Activated CD4-positive, alpha-beta memory T cell treated with anti-CD3 and anti-CD28 coated beads for 36 hours (primary cell): ENCODE data around the gene TANGO2. TPM values are rescaled to one million over a fixed set of nuclear protein-coding genes. Genes with fewer than 3 reads are reported as not detected.

Experiments used
- CTCF ChIA-PET: fragments of 350-600 bp; sonication (Branson Sonifier 250); formaldehyde crosslinking; loops from one replicate; lab custom pipeline; 2021; ENCODE audit warnings: antibody characterized with exemption, inconsistent platforms; lab: Charles Lee
- POLR2A ChIA-PET: fragments of 350-600 bp; sonication (Branson Sonifier 250); formaldehyde crosslinking; loops from one replicate; lab custom pipeline; 2021; ENCODE audit warnings: antibody characterized with exemption; lab: Charles Lee
- DNase-seq: peaks from one replicate; pipeline ENCODE4 v3.0.0-alpha.2; 2020
- H3K27ac Mint-ChIP-seq: one replicate; pipeline ENCODE4 v1.8.0; 2021; ENCODE audit warnings: mixed read lengths
- H3K27me3 Mint-ChIP-seq: one replicate; pipeline ENCODE4 v1.8.0; 2021; ENCODE audit warnings: mixed read lengths
- H3K36me3 Mint-ChIP-seq: one replicate; pipeline ENCODE4 v1.8.0; 2021; ENCODE audit warnings: mixed read lengths
- H3K4me1 Mint-ChIP-seq: one replicate; pipeline ENCODE4 v1.8.0; 2021; ENCODE audit warnings: low read depth, mixed read lengths
- H3K4me3 Mint-ChIP-seq: one replicate; pipeline ENCODE4 v1.8.0; 2021; ENCODE audit warnings: mild to moderate bottlenecking, mixed read lengths
- H3K9me3 Mint-ChIP-seq: one replicate; pipeline ENCODE4 v1.8.0; 2021; ENCODE audit warnings: mixed read lengths
- intact Hi-C: fragments of 100-400 bp; cut with micrococcal nuclease; formaldehyde crosslinking; loops from one replicate; pipeline ENCODE4 v1.15.1; 2023
- total RNA-seq, 2 experiments: library from RNA; stranded (reverse); gene quantifications; one replicate each; pipeline ENCODE4 v1.2.3, GENCODE V29; 2021

TANGO2 gene
- total RNA-seq, 2 experiments from 2014 or later, result 20.7 to 23.6 TPM

DNA sequence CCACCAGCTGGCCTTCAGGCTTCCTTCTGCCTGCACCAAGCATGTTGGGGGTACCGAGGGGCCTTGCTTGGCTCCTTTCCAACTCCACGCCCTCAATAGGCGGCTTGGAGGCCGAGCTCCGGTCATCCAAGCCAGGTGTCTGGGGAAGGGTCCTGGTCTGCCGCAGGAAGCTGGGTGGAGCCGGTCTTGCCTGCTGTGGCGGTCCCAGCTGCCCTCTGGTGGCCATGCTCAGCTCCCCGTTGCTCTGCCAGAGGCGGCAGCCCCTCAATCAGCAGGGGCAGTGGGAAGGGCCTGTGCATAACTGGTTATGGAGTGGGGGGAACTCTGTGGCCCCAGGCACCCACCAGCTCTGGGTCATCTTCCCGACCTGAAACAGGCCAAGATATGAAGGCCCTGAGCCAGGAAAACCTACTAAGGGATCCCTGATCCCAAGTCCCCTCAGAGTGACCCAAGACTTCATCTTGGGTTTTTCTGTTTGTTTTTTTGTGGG lies 7.5 kb upstream of the TANGO2 start:
- peaks cover 2% of the 10 kb centered on the region for H3K27me3 Mint-ChIP-seq
- intact Hi-C loops, result no loop called here
- no peaks in the 10 kb centered on the region for H3K36me3 Mint-ChIP-seq
- POLR2A ChIA-PET, result no interaction called here
- CTCF ChIA-PET, result interaction anchor here (0.6 to 1.6 kb wide), 9 partner anchors 9 to 756 kb away, joined by 3 to 5 read pairs (median 3); no protein-coding TSS in a partner anchor
- no peaks in the 10 kb centered on the region for H3K9me3 Mint-ChIP-seq
- no peak overlapping the region for H3K27ac Mint-ChIP-seq
- no peak overlapping the region for H3K4me3 Mint-ChIP-seq
- peaks cover 7% of the 10 kb centered on the region for H3K4me1 Mint-ChIP-seq
- DNase-seq, result peak; percentile 44

GRCh38 chr22:20014526-20015186 lies 6.3 kb upstream of the TANGO2 start:
- peaks cover 7% of the 10 kb centered on the region for H3K4me1 Mint-ChIP-seq
- H3K27me3 Mint-ChIP-seq, result peaks cover 2% of the 10 kb centered on the region
- CTCF ChIA-PET, result interaction anchor here (1.2 to 2.4 kb wide), 3 partner anchors 44 to 96 kb away, joined by 3 to 15 read pairs (median 3); no protein-coding TSS in a partner anchor
- DNase-seq, result no peak
- POLR2A ChIA-PET, result no interaction called here
- H3K4me3 Mint-ChIP-seq, result no peak overlapping the region
- H3K27ac Mint-ChIP-seq, result no peak overlapping the region
- no peaks in the 10 kb centered on the region for H3K36me3 Mint-ChIP-seq
- no peaks in the 10 kb centered on the region for H3K9me3 Mint-ChIP-seq
- intact Hi-C loops, result no loop called here

DNA sequence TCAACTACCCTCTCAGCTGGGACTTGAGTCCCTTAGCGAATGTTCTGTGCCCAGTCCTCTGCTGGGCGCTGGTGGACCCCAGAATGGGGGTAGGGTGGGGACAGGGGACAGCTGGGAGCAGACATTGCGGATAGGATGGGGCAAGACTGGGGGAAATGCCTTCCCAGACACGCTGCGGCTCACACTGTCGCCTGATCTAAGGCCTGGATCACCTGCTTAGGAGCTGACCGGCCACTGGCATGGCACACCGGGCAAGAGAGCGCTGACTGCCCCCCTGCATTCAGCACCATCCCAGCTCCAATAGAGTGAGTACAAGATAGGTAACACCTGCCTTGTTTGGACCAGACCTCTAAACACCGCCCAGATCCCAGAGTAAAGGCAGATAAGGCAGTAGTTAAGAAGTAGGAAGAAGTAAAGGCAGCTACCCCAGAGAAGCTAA lies 5.7 kb upstream of the TANGO2 start:
- Mint-ChIP-seq H3K4me1 (peaks cover 10% of the 10 kb centered on the region), H3K9me3 (no peaks in the 10 kb centered on the region), H3K27ac (no peak overlapping the region), H3K36me3 (no peaks in the 10 kb centered on the region), H3K27me3 (peaks cover 2% of the 10 kb centered on the region), H3K4me3 (peak overlapping the region; percentile 44)
- CTCF ChIA-PET, result interaction anchor here (1.2 to 2.4 kb wide), 2 partner anchors 45 to 96 kb away, joined by 3 to 15 read pairs; no protein-coding TSS in a partner anchor
- POLR2A ChIA-PET, result no interaction called here
- intact Hi-C loops, result no loop called here
- DNase-seq, result no peak

DNA sequence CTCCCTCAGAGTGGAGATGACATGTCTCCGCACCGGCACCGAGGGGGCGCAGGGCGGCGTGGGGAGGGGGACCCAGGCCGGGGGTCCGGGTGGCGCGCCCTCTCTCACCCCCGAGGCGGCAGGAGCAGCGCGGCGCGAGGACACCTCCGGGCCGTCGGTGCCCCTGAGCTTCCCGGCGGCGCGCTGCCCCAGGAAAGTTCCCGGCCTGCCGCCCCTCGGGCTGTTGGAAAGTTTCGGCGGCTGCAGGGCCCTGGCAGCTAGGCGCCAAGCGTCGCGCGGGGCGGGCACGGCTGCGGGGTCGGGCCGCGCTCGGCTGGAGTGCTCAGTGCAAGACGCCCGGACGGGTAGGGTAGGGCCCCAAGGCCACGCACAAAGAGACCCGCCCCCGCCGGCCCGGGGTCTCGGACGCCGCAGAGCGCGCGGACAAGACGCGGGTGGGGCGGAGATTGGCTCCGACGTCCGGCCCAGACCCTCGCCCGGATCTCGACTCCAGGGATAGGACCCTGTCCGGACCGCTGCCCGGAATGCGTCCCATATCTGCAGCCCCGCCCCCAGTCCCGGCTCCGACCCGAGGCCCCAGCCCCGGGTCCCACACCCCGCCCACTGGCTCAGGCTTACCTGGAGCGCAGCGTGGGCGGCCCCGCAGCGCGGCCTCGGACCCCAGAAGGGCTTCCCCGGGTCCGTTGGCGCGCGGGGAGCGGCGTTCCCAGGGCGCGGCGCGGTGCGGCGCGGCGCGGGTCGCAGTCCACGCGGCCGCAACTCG lies 4.8 kb upstream of the TANGO2 start:
- Mint-ChIP-seq H3K9me3 (no peaks in the 10 kb centered on the region), H3K36me3 (no peaks in the 10 kb centered on the region), H3K27me3 (peaks cover 2% of the 10 kb centered on the region), H3K27ac (no peak overlapping the region), H3K4me3 (peak overlapping the region; percentile 23), H3K4me1 (peaks cover 13% of the 10 kb centered on the region)
- ChIA-PET CTCF (interaction anchor here (2.4 kb wide), 1 partner anchor 45 kb away, joined by 15 read pairs; no protein-coding TSS in a partner anchor), POLR2A (no interaction called here)
- intact Hi-C loops, result no loop called here
- DNase-seq, result peak; percentile 28

- H3K9me3 Mint-ChIP-seq, result no peaks in the 10 kb centered on the region
- CTCF ChIA-PET, result interaction anchor here (0.6 kb wide), 1 partner anchor 33 kb away, joined by 3 read pairs; no protein-coding TSS in a partner anchor
- no peaks in the 10 kb centered on the region for H3K36me3 Mint-ChIP-seq
- peaks cover 2% of the 10 kb centered on the region for H3K27me3 Mint-ChIP-seq
- H3K4me1 Mint-ChIP-seq, result peaks cover 17% of the 10 kb centered on the region
- intact Hi-C loops, result no loop called here
- H3K4me3 Mint-ChIP-seq, result peak within 1 kb of the TSS; percentile 77
- no peak within 1 kb of the TSS for H3K27ac Mint-ChIP-seq
- POLR2A ChIA-PET, result no interaction called here
- peak; percentile 92 for DNase-seq
These were observed 3.9 kb upstream of the TANGO2 start, which contains the start of gene ARVCF for GRCh38 chr22:20016734-20017621. TSS of gene ARVCF (minus strand) at chr22:20016823. CDS start at chr22:19990794, 26,029 bp downstream.

GRCh38 chr22:20017622-20017958 lies 3.3 kb upstream of the TANGO2 start:
- no peak overlapping the region for H3K27ac Mint-ChIP-seq
- ChIA-PET POLR2A (no interaction called here), CTCF (interaction anchor here (0.6 kb wide), 1 partner anchor 33 kb away, joined by 3 read pairs; no protein-coding TSS in a partner anchor)
- H3K36me3 Mint-ChIP-seq, result no peaks in the 10 kb centered on the region
- peak overlapping the region; percentile 45 for H3K4me3 Mint-ChIP-seq
- no peaks in the 10 kb centered on the region for H3K9me3 Mint-ChIP-seq
- no peak for DNase-seq
- peaks cover 2% of the 10 kb centered on the region for H3K27me3 Mint-ChIP-seq
- intact Hi-C loops, result no loop called here
- peaks cover 23% of the 10 kb centered on the region for H3K4me1 Mint-ChIP-seq

GRCh38 chr22:20018001-20018400 lies 2.9 kb upstream of the TANGO2 start:
- Mint-ChIP-seq H3K36me3 (no peaks in the 10 kb centered on the region), H3K27me3 (peaks cover 2% of the 10 kb centered on the region), H3K9me3 (no peaks in the 10 kb centered on the region), H3K4me1 (peaks cover 24% of the 10 kb centered on the region), H3K27ac (no peak overlapping the region), H3K4me3 (peak overlapping the region; percentile 45)
- intact Hi-C loops, result no loop called here
- ChIA-PET CTCF (interaction anchor here (1.1 kb wide), 1 partner anchor 48 kb away, joined by 3 read pairs; no protein-coding TSS in a partner anchor), POLR2A (no interaction called here)
- no peak for DNase-seq

DNA sequence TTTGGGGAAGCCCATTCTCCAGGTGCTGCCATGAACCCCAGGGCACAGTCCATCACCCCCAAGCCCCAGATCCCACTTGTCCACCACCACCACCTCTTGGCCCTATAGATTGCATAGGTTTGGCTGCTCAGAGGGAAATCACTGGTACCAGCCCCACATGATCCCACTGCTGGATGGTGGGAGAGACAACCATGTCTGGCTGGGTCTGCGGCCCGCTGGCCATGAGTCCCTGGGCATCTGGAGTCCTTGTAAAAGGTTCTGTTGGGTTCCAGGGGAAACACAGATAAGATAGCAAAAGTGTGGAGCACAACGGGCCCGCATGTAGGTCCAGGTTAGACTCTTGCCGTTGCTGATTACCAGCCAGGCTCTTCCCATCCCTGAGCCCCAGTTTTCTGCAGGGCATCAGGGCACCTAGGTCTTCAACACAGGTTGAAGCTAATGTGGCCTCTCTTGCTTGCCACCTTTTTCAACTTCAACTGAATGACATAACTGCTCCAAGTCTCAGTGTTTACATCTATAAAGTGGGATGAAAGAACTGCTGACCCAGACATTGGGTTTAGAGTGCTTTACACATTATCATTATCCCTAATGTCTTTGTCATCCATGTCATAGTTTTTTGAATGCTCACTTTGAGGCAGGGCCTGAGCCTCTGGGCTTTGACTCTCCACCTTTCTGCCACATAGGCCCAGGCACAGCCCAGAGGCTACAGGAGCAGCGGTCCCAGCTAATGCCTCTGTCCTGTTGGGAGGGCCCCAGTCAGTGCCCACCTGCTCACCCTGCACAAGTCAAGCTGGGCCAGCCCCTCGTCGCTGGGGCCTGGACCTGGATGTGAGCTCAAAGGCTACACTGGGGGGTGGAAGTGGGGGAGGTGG lies 1.0 kb upstream of the TANGO2 start:
- DNase-seq, result no peak
- intact Hi-C loops, result loop anchor here (2.0 to 5.0 kb wide), 3 partner anchors 17 to 372 kb away; partner anchors contain the start of genes RANBP1, TRMT2A and ZNF74
- Mint-ChIP-seq H3K27me3 (peaks cover 2% of the 10 kb centered on the region), H3K27ac (peak overlapping the region; percentile 83), H3K9me3 (no peaks in the 10 kb centered on the region), H3K4me3 (peak overlapping the region; percentile 83), H3K36me3 (no peaks in the 10 kb centered on the region), H3K4me1 (peaks cover 27% of the 10 kb centered on the region)
- ChIA-PET POLR2A (interaction anchor here (0.6 kb wide), 1 partner anchor 165 kb away, joined by 3 read pairs; the partner anchor contains the start of genes GNB1L and RTL10), CTCF (interaction anchor here (0.7 kb wide), 2 partner anchors 8 to 49 kb away, joined by 3 to 4 read pairs; no protein-coding TSS in a partner anchor)

DNA sequence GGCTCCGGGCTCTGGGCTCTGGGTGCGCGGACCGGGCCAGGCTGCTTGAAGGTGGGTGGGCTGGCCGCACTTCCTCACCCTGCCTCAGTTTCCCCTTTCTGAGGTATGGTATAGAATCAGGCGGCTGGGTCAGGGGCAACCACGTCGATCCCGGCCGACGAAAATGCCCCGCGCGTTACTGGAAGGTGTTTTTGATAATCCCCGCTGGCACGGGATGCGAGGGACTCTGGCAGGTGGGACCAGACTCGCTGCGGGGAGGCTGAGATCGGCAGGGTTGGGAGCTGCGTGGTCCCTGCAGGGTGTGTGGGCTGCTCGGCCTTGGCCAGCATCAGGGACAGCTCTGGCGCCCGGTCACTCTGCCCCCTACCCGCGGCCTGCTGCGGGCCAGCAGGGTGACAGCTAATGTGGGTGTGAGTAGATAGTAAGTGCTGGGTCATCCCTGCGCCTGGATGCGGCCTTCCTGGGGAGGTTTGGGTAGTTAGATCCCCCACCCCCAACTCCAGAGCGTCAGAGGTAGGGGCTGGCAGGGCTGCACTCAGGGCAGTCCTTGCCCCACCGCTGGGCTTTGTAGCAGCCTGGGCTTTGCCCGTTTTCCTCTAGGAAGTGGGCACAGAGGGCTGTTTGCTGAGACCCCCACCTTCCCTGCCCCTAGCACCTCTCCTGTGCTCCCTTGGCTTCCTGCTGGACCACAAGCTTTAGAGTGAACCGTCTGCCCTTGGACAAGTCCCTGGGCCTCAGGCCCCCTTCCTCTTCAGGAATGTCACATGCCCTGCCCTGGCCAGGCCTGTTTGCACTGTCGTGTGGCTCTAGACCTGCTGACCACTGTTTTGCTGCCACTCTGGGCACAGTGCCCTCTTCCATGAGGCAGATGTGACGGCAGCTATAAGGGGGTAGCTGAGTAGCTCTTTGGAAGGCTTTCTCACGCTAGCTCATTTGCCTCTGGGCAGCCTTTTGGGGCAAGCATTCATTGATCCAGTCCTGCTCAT lies 579 bp downstream of the TANGO2 start:
- Mint-ChIP-seq H3K9me3 (no peaks in the 10 kb centered on the region), H3K4me3 (peak overlapping the region; percentile 91), H3K27me3 (no peaks in the 10 kb centered on the region), H3K36me3 (no peaks in the 10 kb centered on the region), H3K27ac (peak overlapping the region; percentile 74), H3K4me1 (peaks cover 33% of the 10 kb centered on the region)
- intact Hi-C loops, result loop anchor here (1.0 to 5.0 kb wide), 4 partner anchors 15 to 371 kb away; partner anchors contain the start of genes DGCR8, RANBP1, TRMT2A and ZNF74
- peak; percentile 32 for DNase-seq
- POLR2A ChIA-PET, result interaction anchor here (0.7 to 1.5 kb wide), 5 partner anchors 8 to 79 kb away, joined by 3 to 4 read pairs (median 3); no protein-coding TSS in a partner anchor
- CTCF ChIA-PET, result interaction anchor here (0.9 to 1.9 kb wide), 3 partner anchors 8 to 68 kb away, joined by 4 read pairs; no protein-coding TSS in a partner anchor
